Measurements from ENCODE around the gene NXPH1. TPM values are rescaled to one million over a fixed set of nuclear protein-coding genes. Genes with fewer than 3 reads are reported as not detected.

Gene NXPH1
- total and polyA plus RNA-seq, 9 of the 15 experiments (the other 6 are each of a cell fraction or from before 2014, with no cell fraction given), result 0.16 TPM; not detected in 8

DNA sequence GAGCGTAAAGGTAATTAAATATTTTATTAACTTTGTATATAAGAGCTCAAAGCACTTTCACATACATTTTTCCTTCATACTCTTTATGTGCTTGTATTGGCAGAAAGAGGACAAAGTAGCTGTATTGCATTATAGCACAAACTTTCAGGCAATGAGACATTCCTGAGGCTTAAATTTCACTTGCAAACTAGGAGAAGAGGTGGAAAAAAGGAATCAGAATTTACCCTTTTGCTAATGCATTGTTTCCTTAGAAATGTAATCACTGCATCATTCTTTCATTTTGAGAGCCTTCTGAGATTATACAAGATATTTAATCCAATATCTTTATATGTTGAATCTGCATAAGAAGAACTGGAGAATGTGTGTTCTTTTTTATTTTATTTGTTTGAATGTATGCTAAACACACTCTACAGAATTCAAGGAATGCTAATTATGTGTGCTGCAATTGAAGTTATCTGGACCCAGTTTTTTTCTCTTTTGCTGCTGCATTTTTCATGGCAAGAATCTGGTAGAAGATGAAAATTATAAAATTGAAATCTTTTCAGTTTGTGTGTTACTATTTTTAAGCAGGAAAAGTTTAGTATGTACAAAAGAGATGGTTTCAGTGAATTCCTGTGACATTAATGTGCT lies 185.1 kb downstream of the NXPH1 start (continued):
- TF ChIP-seq, protein P1, sequence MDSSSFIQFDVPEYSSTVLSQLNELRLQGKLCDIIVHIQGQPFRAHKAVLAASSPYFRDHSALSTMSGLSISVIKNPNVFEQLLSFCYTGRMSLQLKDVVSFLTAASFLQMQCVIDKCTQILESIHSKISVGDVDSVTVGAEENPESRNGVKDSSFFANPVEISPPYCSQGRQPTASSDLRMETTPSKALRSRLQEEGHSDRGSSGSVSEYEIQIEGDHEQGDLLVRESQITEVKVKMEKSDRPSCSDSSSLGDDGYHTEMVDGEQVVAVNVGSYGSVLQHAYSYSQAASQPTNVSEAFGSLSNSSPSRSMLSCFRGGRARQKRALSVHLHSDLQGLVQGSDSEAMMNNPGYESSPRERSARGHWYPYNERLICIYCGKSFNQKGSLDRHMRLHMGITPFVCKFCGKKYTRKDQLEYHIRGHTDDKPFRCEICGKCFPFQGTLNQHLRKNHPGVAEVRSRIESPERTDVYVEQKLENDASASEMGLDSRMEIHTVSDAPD (CRISPR knock-in tag; IDR thresholded peaks at IDR 0.05), result no peak
- no peak for TF ChIP-seq HNRNPK (IDR thresholded peaks at IDR 0.05; ENCODE audit: low read depth, low read length, poor library complexity, severe bottlenecking)
- TF ChIP-seq USF2 (CRISPR knock-in tag; IDR thresholded peaks at IDR 0.05), result no peak
- TF ChIP-seq DACH1 (IDR thresholded peaks at IDR 0.05; ENCODE audit: partially characterized antibody), result no peak
- no peak for TF ChIP-seq KDM1A (IDR thresholded peaks at IDR 0.05)
- TF ChIP-seq SRF (CRISPR knock-in tag; IDR thresholded peaks at IDR 0.05), result no peak
- no peak for TF ChIP-seq SAFB2 (IDR thresholded peaks at IDR 0.05; ENCODE audit: borderline replicate concordance, low read depth, low read length, severe bottlenecking)
- TF ChIP-seq ZBED1 (IDR thresholded peaks at IDR 0.05), result no peak
- TF ChIP-seq FOXK1 (CRISPR knock-in tag; IDR thresholded peaks at IDR 0.05; ENCODE audit: borderline replicate concordance), result no peak
- no peak for TF ChIP-seq BCOR (IDR thresholded peaks at IDR 0.05)
